Neural cell (in vitro differentiated cells): ENCODE data around the gene CYP2W1.

ENCODE experiments used
- CTCF ChIP-seq: fragments of 450-650 bp; IDR thresholded peaks from 2 replicates; pipeline ENCODE4 v1.5.1; 2014; ENCODE audit warnings: antibody characterized with exemption, mild to moderate bottlenecking, moderate library complexity; ENCODE audit not compliant: poor library complexity, severe bottlenecking
- MXI1 ChIP-seq: fragments of 450-650 bp; conservative IDR thresholded peaks from 2 replicates; pipeline ENCODE4 v1.6.1; 2014; ENCODE audit warnings: antibody characterized with exemption, mild to moderate bottlenecking; ENCODE audit not compliant: poor library complexity, severe bottlenecking
- POLR2AphosphoS5 ChIP-seq: IDR thresholded peaks from 2 replicates; pipeline ENCODE4 v1.6.1; 2012
- RAD21 ChIP-seq: fragments of 450-650 bp; conservative IDR thresholded peaks from 2 replicates; pipeline ENCODE4 v1.6.1; 2014; ENCODE audit warnings: antibody characterized with exemption, mild to moderate bottlenecking, moderate library complexity
- REST ChIP-seq: IDR thresholded peaks from 2 replicates; pipeline ENCODE4 v1.6.1; 2012; ENCODE audit warnings: borderline replicate concordance
- SMC3 ChIP-seq: fragments of 450-650 bp; conservative IDR thresholded peaks from 2 replicates; pipeline ENCODE4 v1.6.1; 2014; ENCODE audit warnings: antibody characterized with exemption, mild to moderate bottlenecking, moderate library complexity; ENCODE audit not compliant: poor library complexity
- TAF1 ChIP-seq: IDR thresholded peaks from 2 replicates; pipeline ENCODE4 v1.6.1; 2012; ENCODE audit warnings: low read depth

DNA sequence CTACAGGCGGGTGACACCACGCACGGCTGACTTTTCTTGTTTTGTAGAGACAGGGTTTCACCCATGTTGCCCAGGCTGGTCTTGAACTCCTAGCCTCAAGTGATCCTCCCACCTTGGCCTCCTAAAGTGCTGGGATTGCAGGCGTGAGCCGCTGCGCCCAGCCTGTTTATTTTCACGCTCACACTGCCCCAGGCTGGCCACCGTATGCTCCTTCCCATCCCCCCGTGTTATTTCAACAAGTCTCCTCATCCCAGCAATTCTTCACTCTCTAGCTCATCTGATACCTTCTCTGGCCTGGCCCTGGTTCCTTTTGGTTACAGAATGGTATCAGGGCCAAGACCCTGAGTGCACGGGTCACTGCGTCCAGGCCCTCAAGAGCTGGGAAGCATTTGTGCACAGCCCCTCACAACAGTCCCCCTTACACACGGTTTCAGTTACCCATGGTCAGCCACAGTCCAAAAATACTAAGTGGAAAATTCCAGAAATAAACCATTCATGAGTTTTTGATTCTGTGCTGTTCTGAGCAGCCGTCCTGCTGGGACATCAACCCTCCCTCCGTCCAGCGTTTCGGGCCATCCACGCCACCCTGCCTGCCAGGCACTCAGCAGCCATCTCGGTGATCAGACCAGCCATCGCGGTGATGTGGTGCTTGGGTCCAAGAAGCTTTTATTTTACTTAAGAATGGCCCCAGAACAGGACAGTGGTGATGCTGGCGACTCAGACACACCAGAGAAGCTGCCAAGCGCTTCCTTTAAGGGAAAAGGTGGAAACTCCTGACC lies 16.5 kb upstream of the CYP2W1 start:
- TF ChIP-seq CTCF, result no peak
- TF ChIP-seq MXI1, result no peak
- no peak for TF ChIP-seq TAF1
- no peak for TF ChIP-seq REST
- TF ChIP-seq RAD21, result no peak
- TF ChIP-seq POLR2AphosphoS5, result no peak
- TF ChIP-seq SMC3, result no peak
